Neural cell (in vitro differentiated cells): ENCODE measurements around the gene NDUFAF3. TPM values are rescaled to one million over a fixed set of nuclear protein-coding genes. Genes with fewer than 3 reads are reported as not detected.

Source experiments
- H2AFZ ChIP-seq: fragments of 200-600, 300-800 bp; sonication (generic), shearing (Covaris generic); 2 replicates; pipeline ENCODE4 v1.6.0; 2014; ENCODE audit warnings: low read depth, mild to moderate bottlenecking, antibody characterized with exemption, low read length, moderate library complexity
- H3F3A ChIP-seq: fragments of 200-600 bp; shearing (Covaris generic); 2 replicates; pipeline ENCODE4 v1.6.1; 2016; ENCODE audit warnings: mild to moderate bottlenecking, moderate library complexity, mixed read lengths, antibody characterized with exemption, low read length; ENCODE audit not compliant: insufficient read depth, poor library complexity, severe bottlenecking
- H3K27ac ChIP-seq: fragments of 200-600, 300-800 bp; sonication (generic), shearing (Covaris generic); 2 replicates; pipeline ENCODE4 v1.5.1; 2014; ENCODE audit warnings: mild to moderate bottlenecking, low read length, moderate library complexity
- H3K27me3 ChIP-seq: fragments of 300-800, 200-600 bp; sonication (generic), shearing (Covaris generic); 2 replicates; pipeline ENCODE4 v1.6.0; 2014; ENCODE audit warnings: mild to moderate bottlenecking, low read depth, low read length, moderate library complexity; ENCODE audit not compliant: insufficient read depth
- H3K36me3 ChIP-seq: fragments of 300-800, 200-600 bp; sonication (generic), shearing (Covaris generic); 2 replicates; pipeline ENCODE4 v1.5.1; 2014; ENCODE audit warnings: mild to moderate bottlenecking, antibody characterized with exemption, low read length, moderate library complexity; ENCODE audit not compliant: insufficient read depth
- H3K4me2 ChIP-seq: fragments of 300-800, 200-600 bp; sonication (generic), shearing (Covaris generic); 2 replicates; pipeline ENCODE4 v1.6.0; 2014; ENCODE audit warnings: mild to moderate bottlenecking, low read length
- H3K4me3 ChIP-seq: fragments of 300-800, 200-600 bp; sonication (generic), shearing (Covaris generic); 2 replicates; pipeline ENCODE4 v1.5.1; 2014; ENCODE audit warnings: mild to moderate bottlenecking, low read length, moderate library complexity
- H3K79me2 ChIP-seq: fragments of 200-600 bp; shearing (Covaris generic); replicated peaks from 2 replicates; pipeline ENCODE4 v1.6.0; 2014; ENCODE audit warnings: mild to moderate bottlenecking, low read length, moderate library complexity; ENCODE audit not compliant: insufficient read depth
- H3K9ac ChIP-seq: fragments of 300-800, 200-600 bp; sonication (generic), shearing (Covaris generic); 2 replicates; pipeline ENCODE4 v1.6.1; 2016; ENCODE audit warnings: mild to moderate bottlenecking, low read length, mixed read lengths
- H3K9me2 ChIP-seq: fragments of 200-600 bp; shearing (Covaris generic); 2 replicates; pipeline ENCODE4 v1.6.1; 2016; ENCODE audit warnings: mild to moderate bottlenecking, low read length, mixed read lengths; ENCODE audit not compliant: insufficient read depth
- H3K9me3 ChIP-seq: fragments of 200-600, 300-800 bp; sonication (generic), shearing (Covaris generic); 2 replicates; pipeline ENCODE4 v1.6.1; 2016; ENCODE audit warnings: mild to moderate bottlenecking, mixed run types, low read length, moderate library complexity, mixed read lengths
- H4K20me1 ChIP-seq: fragments of 200-600 bp; shearing (Covaris generic); 2 replicates; pipeline ENCODE4 v1.6.1; 2016; ENCODE audit warnings: mild to moderate bottlenecking, mixed run types; ENCODE audit not compliant: insufficient read depth
- CTCF ChIP-seq: fragments of 450-650 bp; IDR thresholded peaks from 2 replicates; pipeline ENCODE4 v1.5.1; 2014; ENCODE audit warnings: antibody characterized with exemption, mild to moderate bottlenecking, moderate library complexity; ENCODE audit not compliant: poor library complexity, severe bottlenecking
- EP300 ChIP-seq: fragments of 450-650 bp; conservative IDR thresholded peaks from 2 replicates; pipeline ENCODE4 v1.6.1; 2014; ENCODE audit warnings: antibody characterized with exemption, mild to moderate bottlenecking, moderate library complexity; ENCODE audit not compliant: poor library complexity, severe bottlenecking
- EZH2 ChIP-seq: fragments of 200-600, 300-800 bp; shearing (Covaris generic), sonication (generic); IDR thresholded peaks from 2 replicates; pipeline ENCODE4 v1.6.1; 2014; ENCODE audit warnings: antibody characterized with exemption, low read length, borderline replicate concordance, mild to moderate bottlenecking; ENCODE audit not compliant: insufficient read depth, poor library complexity, severe bottlenecking
- MXI1 ChIP-seq: fragments of 450-650 bp; conservative IDR thresholded peaks from 2 replicates; pipeline ENCODE4 v1.6.1; 2014; ENCODE audit warnings: antibody characterized with exemption, mild to moderate bottlenecking; ENCODE audit not compliant: poor library complexity, severe bottlenecking
- POLR2AphosphoS5 ChIP-seq: IDR thresholded peaks from 2 replicates; pipeline ENCODE4 v1.6.1; 2012
- RAD21 ChIP-seq: fragments of 450-650 bp; conservative IDR thresholded peaks from 2 replicates; pipeline ENCODE4 v1.6.1; 2014; ENCODE audit warnings: antibody characterized with exemption, mild to moderate bottlenecking, moderate library complexity
- SMC3 ChIP-seq: fragments of 450-650 bp; conservative IDR thresholded peaks from 2 replicates; pipeline ENCODE4 v1.6.1; 2014; ENCODE audit warnings: antibody characterized with exemption, mild to moderate bottlenecking, moderate library complexity; ENCODE audit not compliant: poor library complexity
- TAF1 ChIP-seq: IDR thresholded peaks from 2 replicates; pipeline ENCODE4 v1.6.1; 2012; ENCODE audit warnings: low read depth
- polyA plus RNA-seq: library from polyadenylated mRNA; depleted of rRNA; stranded (reverse); fragments of >200 nt; gene quantifications from 2 replicates; pipeline ENCODE4 v1.2.3, GENCODE V29; 2014
- TF ChIP-seq, protein P1 (sequence below): IDR thresholded peaks from 2 replicates; pipeline ENCODE4 v1.6.1; 2012; ENCODE audit warnings: borderline replicate concordance

The NDUFAF3 gene
- polyA plus RNA-seq, 1 donor from 2014 or later, result 36.2 TPM

DNA sequence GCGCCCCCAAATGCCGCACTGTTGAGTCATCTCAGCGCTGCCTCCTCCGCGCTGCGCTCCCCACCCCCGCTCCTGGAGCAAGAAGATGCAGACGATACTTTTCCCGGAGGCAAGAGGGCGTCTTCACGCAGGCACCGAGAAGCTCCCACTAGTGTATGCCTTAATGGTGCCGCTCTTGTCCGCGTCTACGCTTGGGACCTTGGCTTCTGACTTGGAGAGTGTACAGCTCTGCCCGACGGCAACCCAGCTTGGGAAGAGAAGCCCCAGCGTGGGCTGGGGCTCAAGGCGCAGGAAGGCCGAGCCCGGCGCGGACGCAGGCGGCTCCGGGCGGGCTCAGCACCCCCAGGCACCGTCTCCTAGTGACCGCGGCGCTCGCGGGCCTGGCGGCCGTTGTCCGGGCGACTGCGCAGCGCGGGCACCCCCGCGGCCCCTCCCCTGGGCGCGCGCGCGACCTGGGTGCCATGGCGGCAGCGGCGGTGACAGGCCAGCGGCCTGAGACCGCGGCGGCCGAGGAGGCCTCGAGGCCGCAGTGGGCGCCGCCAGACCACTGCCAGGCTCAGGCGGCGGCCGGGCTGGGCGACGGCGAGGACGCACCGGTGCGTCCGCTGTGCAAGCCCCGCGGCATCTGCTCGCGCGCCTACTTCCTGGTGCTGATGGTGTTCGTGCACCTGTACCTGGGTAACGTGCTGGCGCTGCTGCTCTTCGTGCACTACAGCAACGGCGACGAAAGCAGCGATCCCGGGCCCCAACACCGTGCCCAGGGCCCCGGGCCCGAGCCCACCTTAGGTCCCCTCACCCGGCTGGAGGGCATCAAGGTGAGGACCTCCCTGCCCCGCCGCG is 31.9 kb upstream of the NDUFAF3 start, which contains the start of gene P4HTM:
Gene P4HTM, plus strand, starts transcription at position 446 of the 840 bp plus-strand sequence. Its CDS starts 16 bp downstream, at position 462.
- peak within 1 kb of the TSS; percentile 43 for H2AFZ ChIP-seq
- peak within 1 kb of the TSS; percentile 75 for H3K4me2 ChIP-seq
- H3K9me3 ChIP-seq, result no peaks in the 10 kb centered on the region
- H3K9ac ChIP-seq, result peak within 1 kb of the TSS; percentile 79
- peaks cover 16% of the 10 kb centered on the region for H3K79me2 ChIP-seq
- no peaks in the 10 kb centered on the region for H3K9me2 ChIP-seq
- peak within 1 kb of the TSS; percentile 92 for H3K27ac ChIP-seq
- H4K20me1 ChIP-seq, result no peaks in the 10 kb centered on the region
- TF ChIP-seq RAD21, result peak; percentile 57
- TF ChIP-seq SMC3, result peak; percentile 61
- TF ChIP-seq EP300, result peak; percentile 60
- peak; percentile 59 for TF ChIP-seq MXI1
- no peak for TF ChIP-seq EZH2
- TF ChIP-seq CTCF, result peak; percentile 75
- TF ChIP-seq, protein P1, sequence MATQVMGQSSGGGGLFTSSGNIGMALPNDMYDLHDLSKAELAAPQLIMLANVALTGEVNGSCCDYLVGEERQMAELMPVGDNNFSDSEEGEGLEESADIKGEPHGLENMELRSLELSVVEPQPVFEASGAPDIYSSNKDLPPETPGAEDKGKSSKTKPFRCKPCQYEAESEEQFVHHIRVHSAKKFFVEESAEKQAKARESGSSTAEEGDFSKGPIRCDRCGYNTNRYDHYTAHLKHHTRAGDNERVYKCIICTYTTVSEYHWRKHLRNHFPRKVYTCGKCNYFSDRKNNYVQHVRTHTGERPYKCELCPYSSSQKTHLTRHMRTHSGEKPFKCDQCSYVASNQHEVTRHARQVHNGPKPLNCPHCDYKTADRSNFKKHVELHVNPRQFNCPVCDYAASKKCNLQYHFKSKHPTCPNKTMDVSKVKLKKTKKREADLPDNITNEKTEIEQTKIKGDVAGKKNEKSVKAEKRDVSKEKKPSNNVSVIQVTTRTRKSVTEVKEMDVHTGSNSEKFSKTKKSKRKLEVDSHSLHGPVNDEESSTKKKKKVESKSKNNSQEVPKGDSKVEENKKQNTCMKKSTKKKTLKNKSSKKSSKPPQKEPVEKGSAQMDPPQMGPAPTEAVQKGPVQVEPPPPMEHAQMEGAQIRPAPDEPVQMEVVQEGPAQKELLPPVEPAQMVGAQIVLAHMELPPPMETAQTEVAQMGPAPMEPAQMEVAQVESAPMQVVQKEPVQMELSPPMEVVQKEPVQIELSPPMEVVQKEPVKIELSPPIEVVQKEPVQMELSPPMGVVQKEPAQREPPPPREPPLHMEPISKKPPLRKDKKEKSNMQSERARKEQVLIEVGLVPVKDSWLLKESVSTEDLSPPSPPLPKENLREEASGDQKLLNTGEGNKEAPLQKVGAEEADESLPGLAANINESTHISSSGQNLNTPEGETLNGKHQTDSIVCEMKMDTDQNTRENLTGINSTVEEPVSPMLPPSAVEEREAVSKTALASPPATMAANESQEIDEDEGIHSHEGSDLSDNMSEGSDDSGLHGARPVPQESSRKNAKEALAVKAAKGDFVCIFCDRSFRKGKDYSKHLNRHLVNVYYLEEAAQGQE, result peak; percentile 75
- no peak for TF ChIP-seq TAF1
- TF ChIP-seq POLR2AphosphoS5, result peak; percentile 81
- H3K4me3 ChIP-seq, result peak within 1 kb of the TSS; percentile 83
- H3K27me3 ChIP-seq, result no peaks in the 10 kb centered on the region
- peaks cover 6% of the 10 kb centered on the region for H3F3A ChIP-seq
- no peaks in the 10 kb centered on the region for H3K36me3 ChIP-seq

DNA sequence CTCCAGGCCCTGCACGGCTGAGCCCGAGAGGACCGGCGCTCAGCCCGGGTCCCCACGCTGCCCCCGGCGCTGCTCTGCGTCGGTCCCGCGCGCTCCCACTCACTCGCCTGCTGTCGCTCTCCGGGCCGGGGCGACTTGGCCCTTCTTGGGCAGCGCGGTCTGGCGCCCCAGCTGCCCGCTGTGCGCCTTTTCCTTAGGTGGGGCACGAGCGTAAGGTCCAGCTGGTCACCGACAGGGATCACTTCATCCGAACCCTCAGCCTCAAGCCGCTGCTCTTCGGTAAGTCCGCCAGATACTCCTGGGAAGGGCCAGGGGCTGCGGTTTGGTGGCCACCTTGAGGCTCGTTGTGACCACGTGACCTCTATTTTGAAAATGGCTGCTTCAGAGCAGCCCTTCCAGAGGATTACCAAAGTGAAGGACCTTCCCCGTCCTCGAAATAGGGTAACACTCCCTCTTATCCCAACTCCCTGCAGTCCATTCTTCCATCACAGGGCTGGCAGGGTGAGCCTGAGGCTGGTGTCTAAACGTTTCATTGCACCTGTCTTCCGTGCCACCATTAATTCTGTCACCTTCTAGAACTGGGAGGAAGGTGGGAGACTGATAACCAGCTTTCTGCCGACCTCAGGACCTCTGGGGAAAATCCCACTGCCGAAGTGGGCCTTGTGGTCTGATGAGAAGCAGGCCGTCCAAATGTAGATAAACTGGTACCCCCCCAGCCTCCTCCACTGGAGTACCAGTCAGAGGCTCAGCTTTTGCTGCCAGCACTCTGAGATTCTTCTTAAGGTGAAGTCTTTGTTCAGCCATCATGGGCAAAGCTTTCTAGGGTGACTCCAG is 31.1 kb upstream of the NDUFAF3 start:
- Histone ChIP-seq H2AFZ (no peak overlapping the region), H3K27me3 (no peaks in the 10 kb centered on the region), H3F3A (peaks cover 6% of the 10 kb centered on the region), H3K9ac (peak overlapping the region; percentile 79), H3K79me2 (peaks cover 16% of the 10 kb centered on the region), H4K20me1 (no peaks in the 10 kb centered on the region), H3K9me3 (no peaks in the 10 kb centered on the region), H3K27ac (peak overlapping the region; percentile 92), H3K36me3 (no peaks in the 10 kb centered on the region), H3K4me2 (peak overlapping the region; percentile 75), H3K4me3 (peak overlapping the region; percentile 83), H3K9me2 (no peaks in the 10 kb centered on the region)
- TF ChIP-seq POLR2AphosphoS5, result no peak
- TF ChIP-seq, protein P1, result peak; percentile 23
- no peak for TF ChIP-seq EP300
- no peak for TF ChIP-seq CTCF
- no peak for TF ChIP-seq RAD21
- TF ChIP-seq SMC3, result no peak
- peak; percentile 66 for TF ChIP-seq TAF1
- no peak for TF ChIP-seq EZH2
- no peak for TF ChIP-seq MXI1
